Bronchial epithelial cell (primary cell): ENCODE results near the gene TARS3. TPM values are rescaled to one million over a fixed set of nuclear protein-coding genes. Genes with fewer than 3 reads are reported as not detected.
A peak's percentile ranks its signal among the peaks of the same experiment; 100 is the strongest.

ENCODE experiments used
- DNase-seq: peaks from one replicate; pipeline ENCODE4 v3.0.0-alpha.2; 2010; ENCODE audit warnings: low read depth
- FAIRE-seq: peaks from 2 replicates; lab custom pipeline; 2011; peaks lifted over from hg19 to GRCh38; lab: Jason Lieb, UNC
- H3K27me3 ChIP-seq: 2 replicates; pipeline ENCODE4 v1.5.1; 2011; ENCODE audit warnings: low read length; ENCODE audit not compliant: control insufficient read depth, insufficient read depth
- H3K36me3 ChIP-seq: 2 replicates; pipeline ENCODE4 v1.5.1; 2011; ENCODE audit warnings: low read length; ENCODE audit not compliant: control insufficient read depth, insufficient read depth
- H3K4me3 ChIP-seq: 2 replicates; pipeline ENCODE4 v1.5.1; 2011; ENCODE audit warnings: mild to moderate bottlenecking, low read depth, low read length, control low read depth
- CTCF ChIP-seq: IDR thresholded peaks from 2 replicates; pipeline ENCODE4 v1.5.1; 2011; ENCODE audit warnings: mild to moderate bottlenecking, moderate library complexity, low read length, control low read depth, inconsistent platforms; ENCODE audit not compliant: insufficient read depth, severe bottlenecking
- total RNA-seq: library from RNA; depleted of rRNA; stranded (reverse); fragments of >200 nt; gene quantifications from 2 replicates; pipeline ENCODE4 v1.2.1, GENCODE V29; 2014

Gene TARS3
- total RNA-seq, 1 donor from 2014 or later = 11.1 TPM

GRCh38 chr15:101652098-101652785 is 72.0 kb downstream of the TARS3 start, which contains the start of gene TM2D3:
Gene TM2D3, minus strand, starts transcription at chr15:101652381. Its CDS starts 20 bp downstream, at chr15:101652361.
- H3K36me3 ChIP-seq = peaks cover 4% of the 10 kb centered on the region
- TF ChIP-seq CTCF = peak; percentile 88
- DNase-seq = peak; percentile 75
- peak within 1 kb of the TSS; percentile 96 for H3K4me3 ChIP-seq
- no peaks in the 10 kb centered on the region for H3K27me3 ChIP-seq
- no peak for FAIRE-seq

- H3K36me3 ChIP-seq = peaks cover 5% of the 10 kb centered on the region
- FAIRE-seq = no peak
- no peak for TF ChIP-seq CTCF
- H3K27me3 ChIP-seq = no peaks in the 10 kb centered on the region
- peak overlapping the region; percentile 96 for H3K4me3 ChIP-seq
- no peak for DNase-seq
Measured at GRCh38 chr15:101651554-101652097, 72.6 kb downstream of the TARS3 start.

GRCh38 chr15:101650145-101650544 is 74.1 kb downstream of the TARS3 start:
- DNase-seq (no peak), FAIRE-seq (no peak)
- no peak overlapping the region for H3K4me3 ChIP-seq
- peaks cover 5% of the 10 kb centered on the region for H3K36me3 ChIP-seq
- TF ChIP-seq CTCF = no peak
- no peaks in the 10 kb centered on the region for H3K27me3 ChIP-seq

GRCh38 chr15:101648356-101648755 is 75.9 kb downstream of the TARS3 start:
- peaks cover 8% of the 10 kb centered on the region for H3K36me3 ChIP-seq
- no peak for TF ChIP-seq CTCF
- H3K27me3 ChIP-seq = no peaks in the 10 kb centered on the region
- no peak for DNase-seq
- no peak for FAIRE-seq
- no peak overlapping the region for H3K4me3 ChIP-seq

GRCh38 chr15:101647251-101647650 is 77.0 kb downstream of the TARS3 start:
- no peak for FAIRE-seq
- H3K36me3 ChIP-seq = peaks cover 10% of the 10 kb centered on the region
- no peak for DNase-seq
- no peaks in the 10 kb centered on the region for H3K27me3 ChIP-seq
- no peak for TF ChIP-seq CTCF
- H3K4me3 ChIP-seq = no peak overlapping the region
